K562 (cell line): ENCODE results near the gene TSTD1. TPM values are rescaled to one million over a fixed set of nuclear protein-coding genes. Genes with fewer than 3 reads are reported as not detected.

Experiments used
- DMBX1 ChIP-seq: fragments of 250-450 bp; sonication (Bioruptor Pico); IDR thresholded peaks from 2 replicates; pipeline ENCODE4 v1.8.0; 2022; ENCODE audit warnings: inconsistent platforms, mild to moderate bottlenecking, moderate library complexity, borderline replicate concordance
- EWSR1 ChIP-seq: fragments of 450-650 bp; IDR thresholded peaks from 2 replicates; pipeline ENCODE4 v1.6.1; 2018; ENCODE audit warnings: borderline replicate concordance, mild to moderate bottlenecking, low read depth, moderate library complexity; ENCODE audit not compliant: partially characterized antibody
- FOXM1 ChIP-seq, 2 experiments: fragments of 450-650 bp in 1 of 2; sonication (generic) in 1 of 2; formaldehyde crosslinking in 1 of 2; IDR thresholded peaks; 2 replicates each; pipeline versions ENCODE4 v1.6.1 to v1.9.0; 2017 to 2022; ENCODE audit warnings: low read depth in 2 of 2, mild to moderate bottlenecking in 2 of 2, missing genetic modification reagents in 1 of 2, moderate library complexity in 1 of 2
- RNF2 ChIP-seq: sonication (generic); IDR thresholded peaks from 2 replicates; pipeline ENCODE4 v1.6.1; 2016
- SMAD3 ChIP-seq: fragments of 450-650 bp; formaldehyde crosslinking; conservative IDR thresholded peaks from 2 replicates; pipeline ENCODE4 v1.4.0; 2020; ENCODE audit warnings: mild to moderate bottlenecking
- TRIM25 ChIP-seq: fragments of 450-650 bp; IDR thresholded peaks from 2 replicates; pipeline ENCODE4 v1.7.0; 2016; ENCODE audit warnings: borderline replicate concordance
- ZBTB33 ChIP-seq: sonication (generic); formaldehyde crosslinking; IDR thresholded peaks from 2 replicates; pipeline ENCODE4 v1.8.1; 2023; ENCODE audit warnings: mild to moderate bottlenecking, missing genetic modification reagents
- ZHX1 ChIP-seq: fragments of 150-350 bp; conservative IDR thresholded peaks from 2 replicates; pipeline ENCODE4 v1.6.1; 2014; ENCODE audit warnings: low read length
- ZNF140 ChIP-seq: fragments of 250-450 bp; sonication (Bioruptor Pico); IDR thresholded peaks from 2 replicates; pipeline ENCODE4 v1.8.0; 2021; ENCODE audit warnings: moderate library complexity, mild to moderate bottlenecking, inconsistent platforms
- ZNF282 ChIP-seq: sonication (generic); formaldehyde crosslinking; IDR thresholded peaks from 2 replicates; pipeline ENCODE4 v1.8.1; 2023; ENCODE audit warnings: missing genetic modification reagents
- ZNF766 ChIP-seq: fragments of 200-800 bp; sonication (Bioruptor generic); conservative IDR thresholded peaks from 2 replicates; pipeline ENCODE4 v1.6.1; 2016; ENCODE audit warnings: missing genetic modification characterization, missing compliant biosample characterization
- polyA plus RNA-seq, 8 experiments: library from polyadenylated mRNA; depleted of rRNA in 4 of 8; stranded (reverse) in 5 of 8; unstranded in 3 of 8; fragments of >200 nt; fragmentation: Nextera tagmentation in 2 of 8; fragmentation: Illumina TruSeq in 1 of 8; extraction: Ambion mirVana in 2 of 8; extraction: Trizol in 1 of 8; gene quantifications; 2 replicates each; pipeline versions ENCODE4 v1.2.1 to v1.2.3, GENCODE V29; 2011 to 2014; ENCODE audit warnings: inconsistent platforms in 1 of 8, missing spikeins in 1 of 8
- total RNA-seq, 7 experiments: library from RNA; depleted of rRNA in 6 of 7; stranded (reverse); fragments of >200 nt in 6 of 7; fragmentation: Illumina TruSeq in 2 of 7; extraction: Trizol in 2 of 7; gene quantifications; 2 replicates each; pipeline versions ENCODE4 v1.2.1 to v1.2.3, GENCODE V29; 2011 to 2021; ENCODE audit warnings: low replicate concordance in 1 of 7

TSTD1 gene
- total and polyA plus RNA-seq, 9 of the 15 experiments (the other 6 are each of a cell fraction or from before 2014, with no cell fraction given) = 0.23 to 0.53 TPM; not detected in 7

- no peak for TF ChIP-seq FOXM1 (IDR thresholded peaks at IDR 0.05; ENCODE audit: low read depth)
- no peak; the same call in 1 of the 2 replicates for TF ChIP-seq FOXM1 (CRISPR knock-in tag; IDR thresholded peaks at IDR 0.05; ENCODE audit: low read depth)
- no peak for TF ChIP-seq RNF2
- no peak for TF ChIP-seq ZNF282 (CRISPR knock-in tag)
- no peak for TF ChIP-seq ZHX1
- TF ChIP-seq TRIM25 = no peak
- TF ChIP-seq DMBX1 (CRISPR knock-in tag) = no peak
- TF ChIP-seq EWSR1 = no peak
- no peak for TF ChIP-seq SMAD3 (CRISPR knock-in tag)
- peak; percentile 82 for TF ChIP-seq ZNF766 (CRISPR knock-in tag)
- no peak for TF ChIP-seq ZBTB33 (CRISPR knock-in tag)
- TF ChIP-seq ZNF140 (CRISPR knock-in tag) = no peak
Observed at GRCh38 chr1:161019751-161020495, 18.8 kb downstream of the TSTD1 start (continued).
